ENCODE results near the gene RHOF.
"Not testable (repeated sequence)": the region's sequence is repeated elsewhere in the genome, so short reads cannot be mapped to it uniquely, and the experiment has no call there.

RHOF gene

DNA sequence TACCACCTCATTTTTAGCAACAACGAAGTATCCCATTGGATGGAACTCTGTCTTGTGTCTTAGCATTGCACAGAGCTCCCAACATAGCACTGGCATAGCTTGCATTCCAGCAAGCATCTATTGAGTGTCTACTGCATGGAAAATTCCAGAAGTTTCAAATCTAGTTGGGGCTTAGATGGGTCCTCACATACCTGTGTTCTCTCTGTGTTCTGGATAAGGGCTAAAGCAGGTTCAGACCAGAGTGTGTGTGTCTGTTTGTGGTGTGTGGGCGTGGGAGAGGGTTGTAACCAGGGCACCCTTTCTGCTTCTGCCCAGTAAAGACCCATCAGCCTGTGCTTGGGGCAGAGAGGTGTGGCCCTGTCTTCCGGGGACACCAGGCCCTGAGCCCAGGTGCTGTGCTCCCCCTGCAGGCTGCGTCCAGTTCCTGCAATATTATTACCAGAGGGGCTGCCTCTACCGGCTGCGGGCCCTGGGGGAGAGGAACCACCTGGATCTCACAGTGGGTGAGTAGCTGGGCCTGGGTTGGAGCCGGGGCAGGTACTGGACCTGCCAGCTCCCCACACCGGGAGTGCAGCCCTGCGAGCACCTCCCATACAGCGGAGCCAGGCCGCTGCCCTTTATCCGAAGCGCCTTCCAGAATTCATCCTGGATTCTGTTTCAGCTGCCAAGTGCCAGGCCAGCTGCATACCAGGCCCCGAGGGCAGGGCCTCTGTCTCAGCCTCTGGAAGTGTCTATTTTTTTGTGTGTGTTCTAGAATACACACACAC, 20.3 kb downstream of the RHOF start:
- DNase-seq: peak; percentile 68

DNA sequence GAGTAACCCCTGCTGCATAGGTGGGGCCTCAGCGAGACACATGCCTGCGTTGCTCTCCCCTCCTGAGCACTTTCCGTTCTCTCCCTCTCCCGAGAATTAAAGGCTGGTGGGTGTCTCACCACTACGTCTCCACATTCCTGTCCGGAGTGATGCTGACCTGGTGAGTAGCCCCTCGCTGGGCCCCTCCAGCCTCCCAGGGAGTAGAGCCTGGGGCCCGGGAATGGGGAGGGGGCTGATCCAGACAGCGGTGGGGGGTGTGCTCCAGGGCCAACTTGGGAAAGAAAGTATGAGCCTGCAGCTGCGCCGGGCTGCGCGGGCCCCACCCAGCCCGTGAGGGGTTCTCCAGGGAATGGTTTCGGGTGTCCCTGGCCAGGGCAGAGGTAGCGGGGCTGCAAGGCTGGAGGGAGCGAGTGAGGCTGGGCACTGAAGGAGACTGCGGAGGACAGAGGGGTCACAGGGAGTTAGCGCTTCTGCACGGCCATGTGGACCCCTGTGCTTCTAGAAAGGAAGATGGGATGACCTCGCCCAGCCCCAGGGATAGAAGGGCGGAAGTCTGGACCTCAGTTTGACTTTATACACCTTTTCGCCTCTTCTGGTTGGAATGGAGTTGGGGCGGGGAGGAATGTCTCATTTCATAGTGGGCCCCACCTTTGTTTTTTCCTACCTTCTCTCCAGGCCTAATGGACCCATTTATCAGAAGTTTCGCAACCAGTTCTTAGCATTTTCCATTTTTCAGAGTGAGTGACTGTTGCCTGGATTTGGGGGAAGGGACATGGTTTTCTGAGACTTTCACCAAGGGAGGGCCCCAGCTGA, 22.5 kb downstream of the RHOF start:
- no peak for DNase-seq

DNA sequence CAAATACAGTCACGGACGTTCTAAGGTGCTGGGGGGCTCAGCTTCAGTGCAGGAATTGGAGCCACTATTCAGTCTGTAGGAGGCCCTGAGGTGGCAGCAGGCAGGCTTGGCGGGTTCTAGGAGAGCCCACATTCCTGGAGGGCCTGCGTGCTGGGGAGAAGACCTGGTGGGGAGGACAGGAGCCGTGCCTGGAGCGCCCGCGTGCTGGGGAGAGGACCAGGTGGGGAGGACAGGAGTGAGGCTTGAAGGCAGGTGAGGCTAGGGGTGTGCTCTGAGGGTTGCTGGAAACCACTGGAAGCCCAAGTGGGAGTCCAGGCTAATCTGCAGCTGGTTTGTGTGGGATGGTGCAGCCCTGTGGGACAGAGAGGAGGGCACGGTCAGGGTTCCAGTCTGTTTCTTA, 23.1 kb downstream of the RHOF start:
- DNase-seq: no peak

DNA sequence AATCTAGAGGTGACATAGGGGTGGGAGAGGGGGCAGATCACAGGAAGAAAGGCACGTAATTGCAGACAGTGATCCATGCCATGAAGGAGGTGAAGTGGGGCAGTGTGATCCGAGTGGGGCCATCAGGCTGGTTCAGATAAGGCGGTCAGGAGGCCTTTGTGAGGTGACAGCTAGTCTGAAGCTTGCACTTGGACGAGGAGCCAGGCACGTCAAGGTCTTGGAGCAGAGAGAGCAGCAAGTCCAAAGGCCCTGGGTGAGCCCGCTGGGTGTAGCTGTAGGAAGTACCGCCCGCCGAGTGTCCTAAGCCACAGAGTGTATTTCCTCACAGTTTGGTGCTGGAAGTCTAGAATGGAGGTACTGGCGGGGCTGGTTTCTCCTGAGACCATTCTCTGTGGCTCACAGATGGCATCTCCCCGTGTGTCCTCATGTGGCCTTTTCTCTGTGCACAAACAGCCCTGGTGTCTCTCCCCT, 23.6 kb downstream of the RHOF start:
- DNase-seq: no peak

DNA sequence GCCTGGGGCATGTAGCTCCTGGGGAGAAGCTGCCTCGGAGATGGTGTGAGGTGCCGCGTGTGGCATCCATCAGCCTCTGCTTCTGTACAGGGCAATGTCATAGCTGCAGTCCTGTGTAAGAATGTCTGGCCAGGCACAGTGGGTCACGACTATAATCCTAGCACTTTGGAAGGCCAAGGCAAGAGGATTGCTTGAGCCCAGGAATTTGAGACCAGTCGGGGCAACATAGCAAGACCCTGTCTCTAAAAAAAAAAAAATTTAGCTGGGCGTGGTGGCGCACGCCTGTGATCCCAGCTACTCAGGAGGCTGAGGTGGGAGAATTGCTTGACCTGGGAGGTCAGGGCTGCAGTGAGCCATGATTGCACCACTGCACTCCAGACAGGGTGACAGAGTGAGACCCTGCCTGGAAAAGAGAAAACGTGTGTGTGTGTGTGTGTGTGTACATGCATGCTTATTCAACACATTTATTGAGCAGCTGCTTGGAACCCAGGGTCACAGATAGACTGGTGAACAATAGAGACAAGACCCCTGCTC, 24.1 kb downstream of the RHOF start:
- no peak for DNase-seq

DNA sequence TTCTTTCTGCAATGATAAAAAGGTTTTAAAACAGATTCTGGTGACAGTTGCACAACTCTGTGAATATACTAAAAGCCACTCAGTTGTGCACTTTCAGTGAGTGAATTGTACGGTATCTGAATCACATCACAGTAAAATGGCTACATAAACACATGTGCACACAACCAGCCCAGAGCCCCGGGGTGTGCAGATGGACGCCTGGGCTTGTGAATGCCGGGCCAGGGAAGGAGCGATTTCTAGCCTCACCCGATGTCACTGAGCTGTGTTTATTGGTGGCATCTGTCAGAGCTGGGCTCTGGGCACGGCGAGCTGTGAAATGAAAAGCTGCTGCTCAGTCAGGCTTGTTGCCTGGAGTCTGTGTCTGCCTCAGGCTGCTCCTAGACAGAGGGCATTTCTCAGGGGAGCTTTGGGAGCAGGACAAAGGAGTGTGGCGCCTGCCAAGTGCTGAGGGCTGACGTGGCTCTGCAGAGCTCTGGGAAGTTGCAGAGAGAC, 25.9 kb downstream of the RHOF start:
- no peak for DNase-seq

DNA sequence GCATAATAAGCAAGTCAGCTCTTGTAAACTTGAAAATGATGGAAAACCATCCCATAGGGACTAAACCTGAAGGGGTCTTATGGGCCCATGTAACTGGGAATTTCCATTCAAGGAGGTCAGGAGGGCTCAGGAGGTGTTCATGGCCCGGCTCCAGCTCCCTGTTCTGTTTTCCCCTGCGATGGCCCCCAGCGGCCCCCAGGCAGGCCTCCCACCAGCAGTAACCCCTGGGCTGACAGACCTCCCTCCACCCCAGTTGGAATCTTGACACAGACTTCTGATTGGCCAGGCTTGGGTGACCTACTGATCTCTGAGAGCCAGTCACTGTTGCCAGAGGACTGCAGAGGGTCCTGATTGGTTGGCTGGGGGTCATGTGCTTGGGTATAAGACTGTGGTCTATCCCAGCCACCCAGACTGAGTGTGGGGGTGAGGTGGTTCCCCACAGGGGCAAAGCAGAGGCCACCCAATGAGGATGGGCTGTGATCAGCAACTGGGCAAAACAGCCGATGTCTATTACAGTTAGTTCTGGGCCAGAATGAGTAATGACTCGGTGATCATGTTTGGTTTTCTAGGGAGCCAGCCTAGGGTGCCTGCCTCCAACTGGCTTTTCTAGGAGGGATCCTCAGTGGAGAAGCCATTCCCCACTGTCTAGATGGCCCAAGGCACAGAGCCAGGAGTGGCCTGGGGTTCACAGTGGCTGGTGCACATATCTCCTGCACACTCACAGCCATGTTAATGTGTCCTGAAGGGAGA, 27.0 kb downstream of the RHOF start:
- DNase-seq: no peak

DNA sequence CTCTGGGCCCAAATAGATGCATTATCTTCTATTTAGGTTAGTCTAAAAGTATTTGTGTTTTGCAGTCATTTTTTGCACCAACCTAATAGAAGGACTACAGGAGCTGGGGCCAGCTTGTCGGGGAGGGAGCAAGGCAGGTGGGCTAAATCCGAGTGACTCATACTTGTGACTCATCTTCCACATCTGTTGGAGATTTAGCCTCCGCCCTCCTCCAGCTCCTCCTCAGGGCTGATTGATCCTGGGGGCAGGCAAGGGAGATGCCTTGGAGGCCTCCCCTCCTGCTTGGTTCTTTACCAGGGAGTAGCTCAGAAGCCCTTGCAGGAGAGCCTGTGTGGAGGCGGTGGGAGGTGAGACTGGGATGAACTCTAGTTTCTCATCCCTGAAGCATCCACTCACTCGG, 27.9 kb downstream of the RHOF start:
- DNase-seq: no peak

DNA sequence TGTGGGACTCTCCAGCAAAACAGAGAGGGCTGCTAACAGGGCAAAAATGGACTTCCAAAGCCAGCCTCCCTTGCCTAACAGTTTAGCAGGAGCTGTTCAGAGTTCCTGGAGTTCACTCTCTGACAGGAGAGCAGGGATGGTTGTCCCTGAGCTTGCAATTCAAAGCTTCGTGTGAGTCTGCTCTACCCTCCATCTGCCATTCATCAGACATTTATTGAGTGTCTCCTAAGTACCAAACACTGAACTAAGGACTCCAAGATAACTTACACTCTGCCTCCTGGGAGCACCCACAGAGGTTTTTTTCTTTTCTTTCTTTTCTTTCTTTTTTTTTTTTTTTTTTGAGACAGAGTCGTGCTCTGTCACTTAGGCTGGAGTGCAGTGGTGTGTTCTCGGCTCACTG, 28.7 kb downstream of the RHOF start:
- no peak for DNase-seq

DNA sequence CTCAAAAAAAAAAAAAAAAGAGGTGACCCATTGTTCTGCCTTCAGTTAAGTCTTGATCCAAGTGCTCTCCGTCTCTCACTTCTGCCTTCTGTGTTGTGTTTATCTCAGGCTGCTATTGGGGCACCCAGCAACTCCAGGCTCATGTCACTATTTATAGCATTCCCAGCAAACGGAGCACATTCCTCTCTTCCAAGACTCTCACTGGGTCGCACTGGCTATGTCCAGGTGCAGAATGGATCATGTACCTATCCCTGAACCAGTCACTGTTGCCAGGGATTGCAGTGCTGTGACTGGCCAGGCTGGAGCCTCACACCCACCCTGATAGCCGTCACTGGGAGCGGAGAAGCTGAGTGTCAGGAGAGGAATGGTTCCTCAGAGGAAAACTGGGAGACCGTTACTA, 31.2 kb downstream of the RHOF start:
- no peak for DNase-seq

DNA sequence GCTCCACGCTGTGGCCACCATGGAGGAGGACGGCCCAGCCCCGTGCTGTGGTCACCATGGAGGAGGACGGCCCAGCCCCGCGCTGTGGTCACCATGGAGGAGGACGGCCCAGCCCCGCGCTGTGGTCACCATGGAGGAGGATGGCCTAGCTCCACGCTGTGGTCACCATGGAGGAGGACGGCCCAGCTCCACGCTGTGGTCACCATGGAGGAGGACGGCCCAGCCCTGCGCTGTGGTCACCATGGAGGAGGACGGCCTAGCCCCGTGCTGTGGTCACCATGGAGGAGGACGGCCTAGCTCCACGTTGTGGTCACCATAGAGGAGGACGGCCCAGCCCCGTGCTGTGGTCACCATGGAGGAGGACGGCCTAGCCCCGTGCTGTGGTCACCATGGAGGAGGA, 35.0 kb downstream of the RHOF start:
- DNase-seq: not testable (repeated sequence)

DNA sequence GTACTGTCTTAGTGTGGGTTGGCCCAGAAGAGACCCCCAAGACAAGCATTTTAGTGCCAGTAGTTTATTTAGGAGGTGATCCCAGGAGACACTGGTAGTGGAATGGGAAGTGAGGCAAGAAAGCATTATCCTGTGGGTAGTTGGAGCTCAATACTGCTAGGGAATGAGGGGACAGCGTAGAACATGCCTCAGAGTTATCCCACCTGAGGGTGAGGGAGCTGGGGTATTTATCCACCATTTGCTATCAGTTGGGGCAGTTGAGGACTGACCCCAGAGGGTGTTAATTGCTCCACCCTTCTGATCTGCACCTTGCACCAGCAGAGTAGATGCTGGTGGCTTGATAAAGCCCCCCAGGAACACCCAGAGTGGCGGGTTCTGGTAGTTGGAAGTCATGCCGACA, 37.9 kb downstream of the RHOF start:
- no peak for DNase-seq

DNA sequence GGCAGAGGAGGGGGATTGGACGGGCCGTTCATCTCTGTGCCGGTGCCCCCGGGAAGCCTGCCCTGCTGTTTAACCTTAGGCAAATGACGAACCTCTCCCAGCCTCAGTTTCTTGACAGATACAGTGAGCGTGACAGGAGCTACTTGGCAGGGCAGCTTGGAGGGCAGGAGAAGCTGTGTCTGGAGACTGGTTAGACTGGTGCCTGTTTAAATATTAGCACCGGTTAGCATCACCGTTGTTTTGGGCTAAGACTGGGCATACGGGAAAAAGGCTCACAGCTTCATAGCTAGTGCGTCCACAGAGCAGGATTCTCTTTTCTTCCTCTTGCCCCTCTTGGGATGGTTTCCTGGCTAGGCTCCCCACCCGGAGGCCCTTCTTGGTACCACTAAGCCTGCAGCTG, 38.7 kb downstream of the RHOF start:
- DNase-seq: no peak

DNA sequence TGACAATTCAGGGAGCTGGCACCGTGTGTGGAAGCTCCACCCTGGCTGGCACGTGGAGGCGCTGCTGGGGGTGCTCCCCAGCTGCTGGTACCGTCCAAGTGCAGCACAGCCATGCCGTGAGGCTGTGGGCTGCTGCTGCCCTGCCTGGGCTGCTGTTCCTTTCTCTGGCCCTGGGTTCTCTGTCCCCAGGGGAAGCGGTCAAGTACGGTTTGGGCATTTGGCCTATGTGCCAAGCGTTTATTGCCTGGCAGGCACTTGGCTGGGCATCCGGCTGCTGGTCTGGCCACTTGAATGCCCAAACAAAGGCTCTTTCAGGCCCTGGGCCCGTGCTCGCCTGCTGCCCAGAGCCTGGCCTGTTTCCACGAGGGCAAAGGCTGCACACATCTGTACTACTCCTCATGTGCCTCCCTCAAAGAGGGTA, 39.6 kb downstream of the RHOF start:
- no peak for DNase-seq

DNA sequence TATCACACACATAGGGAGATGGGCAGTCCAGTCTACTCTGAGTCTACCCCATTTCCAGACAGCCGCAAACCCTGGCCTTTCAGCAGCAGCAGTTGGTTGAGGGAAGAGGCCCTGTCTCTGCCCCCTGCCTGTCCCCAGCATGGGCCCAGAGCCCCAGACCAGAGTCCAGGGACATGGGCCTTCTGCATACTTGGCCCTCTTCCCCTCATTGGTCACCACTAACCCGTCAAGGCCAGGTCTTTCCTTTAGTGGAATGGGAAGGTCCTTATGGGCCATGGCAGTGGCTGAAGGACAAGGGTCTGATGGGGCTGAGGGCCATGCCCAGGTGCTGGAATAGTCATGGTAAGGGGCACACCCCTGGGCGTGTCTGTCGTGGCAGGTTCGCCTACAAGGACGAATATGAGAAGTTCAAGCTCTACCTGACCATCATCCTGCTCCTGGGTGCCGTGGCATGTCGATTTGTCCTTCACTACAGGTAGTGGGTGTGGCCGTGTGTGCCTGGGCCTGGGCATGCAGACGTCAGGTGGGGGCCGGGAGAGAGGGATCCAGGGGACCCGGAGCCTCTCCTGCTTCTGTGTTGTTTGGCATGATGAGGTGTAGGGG, 41.6 kb downstream of the RHOF start:
- no peak for DNase-seq

DNA sequence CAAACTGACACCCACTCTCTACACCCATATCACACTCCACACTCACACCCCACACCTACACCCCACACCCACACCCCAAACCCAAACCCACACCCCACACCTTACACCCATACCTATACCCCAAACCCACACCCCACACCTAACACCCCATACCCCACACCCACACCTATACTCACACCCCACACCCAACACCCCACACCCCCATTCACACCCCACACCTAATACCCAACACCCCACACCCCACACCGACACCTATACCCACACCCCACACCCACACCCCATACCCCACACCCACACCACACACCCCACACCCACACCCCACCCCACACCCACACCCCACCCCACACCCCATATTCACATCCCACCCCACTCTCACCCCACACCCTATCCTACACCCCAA, 42.5 kb downstream of the RHOF start:
- DNase-seq: no peak

DNA sequence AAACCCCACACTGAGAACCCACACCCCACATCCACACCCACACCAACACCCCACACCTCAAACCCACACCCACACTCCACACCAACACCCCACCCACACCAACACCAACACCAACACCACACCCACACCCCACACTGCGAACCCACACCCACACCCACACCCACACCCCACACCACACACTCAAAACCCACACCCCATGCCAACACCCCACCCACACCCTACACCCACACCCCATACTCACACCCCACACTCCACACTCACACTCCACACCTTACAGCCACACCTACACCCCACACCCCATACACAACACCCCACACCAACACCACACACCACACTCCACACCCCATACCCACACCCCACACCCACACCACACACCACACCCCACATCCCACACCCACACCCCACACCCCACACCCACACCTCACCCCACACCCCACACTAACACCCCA, 43.0 kb downstream of the RHOF start:
- no peak for DNase-seq

DNA sequence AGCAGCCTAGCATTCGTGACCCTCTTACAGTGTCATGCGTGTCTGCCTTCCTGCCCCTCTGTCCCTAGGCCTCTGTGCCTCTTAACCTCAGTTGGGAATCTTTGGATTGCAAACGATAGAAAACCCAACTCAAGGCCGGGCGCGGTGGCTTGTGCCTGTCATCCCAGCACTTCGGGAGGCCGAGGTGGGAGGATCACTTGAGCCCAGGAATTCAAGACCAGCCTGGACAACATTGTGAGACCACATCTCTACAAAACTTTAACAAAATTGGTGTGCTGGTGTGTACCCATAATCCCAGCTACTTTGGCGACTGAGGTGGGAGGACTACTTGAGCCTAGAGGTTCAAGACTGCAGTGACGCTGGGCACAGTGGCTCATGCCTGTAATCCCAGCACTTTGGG, 44.2 kb downstream of the RHOF start:
- no peak for DNase-seq

DNA sequence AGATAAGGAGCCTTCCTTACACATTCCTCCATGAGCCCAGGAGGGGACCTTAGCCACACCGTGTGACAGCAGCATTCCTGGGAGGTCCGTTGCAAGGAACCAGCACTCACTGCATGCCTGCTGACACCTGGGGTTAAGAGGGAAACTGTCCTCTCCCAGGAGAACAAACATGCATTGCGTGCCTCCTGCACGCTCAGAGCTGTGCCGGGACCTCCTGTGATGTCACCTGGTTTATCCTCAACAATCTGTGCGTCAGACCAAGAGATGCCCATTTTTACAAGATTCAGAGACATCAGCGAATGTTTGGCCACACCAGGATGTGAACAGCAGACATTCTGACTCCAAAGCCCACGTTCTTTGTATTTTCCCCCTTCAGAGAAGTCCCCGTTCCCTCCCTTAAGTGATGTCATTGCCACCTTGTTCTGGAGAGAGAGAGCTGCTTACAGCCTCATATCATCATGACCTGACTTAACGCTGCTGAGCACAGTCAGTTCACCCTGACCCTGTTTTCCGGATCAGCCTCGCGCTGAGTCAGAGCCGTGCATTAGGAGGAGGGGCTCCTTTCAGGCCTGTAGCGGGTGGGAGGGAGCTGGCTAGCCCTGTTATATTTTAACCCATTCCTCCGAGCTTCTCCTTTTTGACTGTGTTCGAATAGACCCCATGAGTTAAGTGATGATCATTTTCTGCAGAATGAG, 44.8 kb downstream of the RHOF start:
- DNase-seq: no peak

DNA sequence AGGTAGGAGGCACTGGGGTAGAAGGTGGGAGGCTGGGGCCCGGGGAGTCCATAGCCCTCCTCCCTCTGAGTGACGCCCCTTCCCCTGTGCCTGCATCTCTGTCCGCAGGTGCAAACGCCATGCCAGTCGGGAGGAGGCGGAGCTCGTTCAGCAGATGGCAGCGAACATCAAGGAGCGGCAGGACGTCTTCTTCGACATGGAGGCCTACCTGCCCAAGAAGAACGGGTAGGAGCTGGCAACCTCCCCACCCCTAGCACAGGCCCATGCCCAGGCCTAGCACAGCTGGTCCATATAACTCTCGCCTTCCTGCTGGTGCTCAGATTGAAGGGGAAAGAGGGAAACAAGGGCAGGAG, 45.3 kb downstream of the RHOF start:
- DNase-seq: no peak

DNA sequence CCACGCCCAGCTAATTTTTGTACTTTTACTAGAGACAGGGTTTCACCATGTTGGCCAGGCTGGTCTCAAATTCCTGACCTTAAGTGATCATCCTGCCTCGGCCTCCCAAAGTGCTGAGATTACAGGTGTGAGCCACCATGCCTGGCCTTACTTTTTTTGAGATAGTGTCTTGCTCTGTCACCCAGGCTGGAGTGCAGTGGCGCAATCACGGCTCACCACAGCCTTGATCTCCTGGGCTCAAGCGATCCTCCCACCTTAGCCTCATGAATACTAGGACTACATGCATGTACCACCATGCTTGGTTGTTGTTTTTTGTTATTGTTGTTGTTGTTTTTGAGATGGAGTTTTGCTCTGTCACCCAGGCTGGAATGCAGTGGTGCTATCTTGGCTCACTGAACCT, 47.9 kb downstream of the RHOF start:
- DNase-seq: not testable (repeated sequence)

DNA sequence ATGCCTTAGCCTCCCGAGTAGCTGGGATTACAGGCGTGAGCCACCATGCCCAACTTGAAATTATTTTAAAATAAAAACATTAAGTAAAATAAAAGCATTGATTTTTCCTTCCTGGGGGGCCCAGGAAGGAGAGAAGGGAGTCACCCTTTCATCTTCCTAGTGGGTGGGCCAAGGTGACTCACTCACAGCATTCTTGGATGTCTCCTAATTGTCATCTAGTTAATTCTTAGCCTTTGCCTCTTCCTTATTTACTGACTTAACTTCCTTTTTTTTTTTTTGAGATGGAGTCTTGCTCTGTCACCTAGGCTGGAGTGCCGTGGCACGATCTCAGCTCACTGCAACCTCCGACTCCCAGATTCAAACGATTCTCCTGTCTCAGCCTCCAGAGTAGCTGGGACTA, 51.7 kb downstream of the RHOF start:
- no peak for DNase-seq

Measured in activated effector memory CD4-positive, alpha-beta T cell treated with Interleukin-2 at 50 U/mL for 16 hours (primary cell).